ENCODE measurements around the gene LRP3.

The LRP3 gene

DNA sequence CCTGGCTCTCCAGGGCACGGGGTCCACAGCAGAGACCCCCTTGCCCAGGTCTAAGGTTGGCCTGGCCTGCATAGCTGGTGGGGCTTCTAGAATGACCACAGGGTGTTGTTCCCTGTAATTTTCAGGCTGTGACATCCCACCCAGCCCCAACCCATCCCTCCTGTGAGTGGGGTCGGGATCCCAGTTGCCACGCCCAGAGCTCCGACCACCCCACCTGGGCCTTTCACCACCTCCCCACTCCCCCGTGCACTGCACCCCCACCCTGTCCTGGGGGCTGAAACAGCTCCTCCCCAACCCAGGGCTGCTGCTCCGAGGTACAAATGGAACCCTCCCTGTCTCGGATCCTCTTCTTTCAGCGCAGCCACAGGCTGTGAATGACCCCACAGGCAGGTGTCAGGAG lies 40.0 kb downstream of the LRP3 start:
- no peak for DNase-seq (ENCODE audit: low read depth)
- TF ChIP-seq, protein P1, sequence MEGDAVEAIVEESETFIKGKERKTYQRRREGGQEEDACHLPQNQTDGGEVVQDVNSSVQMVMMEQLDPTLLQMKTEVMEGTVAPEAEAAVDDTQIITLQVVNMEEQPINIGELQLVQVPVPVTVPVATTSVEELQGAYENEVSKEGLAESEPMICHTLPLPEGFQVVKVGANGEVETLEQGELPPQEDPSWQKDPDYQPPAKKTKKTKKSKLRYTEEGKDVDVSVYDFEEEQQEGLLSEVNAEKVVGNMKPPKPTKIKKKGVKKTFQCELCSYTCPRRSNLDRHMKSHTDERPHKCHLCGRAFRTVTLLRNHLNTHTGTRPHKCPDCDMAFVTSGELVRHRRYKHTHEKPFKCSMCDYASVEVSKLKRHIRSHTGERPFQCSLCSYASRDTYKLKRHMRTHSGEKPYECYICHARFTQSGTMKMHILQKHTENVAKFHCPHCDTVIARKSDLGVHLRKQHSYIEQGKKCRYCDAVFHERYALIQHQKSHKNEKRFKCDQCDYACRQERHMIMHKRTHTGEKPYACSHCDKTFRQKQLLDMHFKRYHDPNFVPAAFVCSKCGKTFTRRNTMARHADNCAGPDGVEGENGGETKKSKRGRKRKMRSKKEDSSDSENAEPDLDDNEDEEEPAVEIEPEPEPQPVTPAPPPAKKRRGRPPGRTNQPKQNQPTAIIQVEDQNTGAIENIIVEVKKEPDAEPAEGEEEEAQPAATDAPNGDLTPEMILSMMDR (conservative IDR thresholded peaks at IDR 0.05; ENCODE audit: low read depth, low read length) = no peak
- no peak overlapping the region for H3K4me3 ChIP-seq (ENCODE audit: low read depth, low read length)

DNA sequence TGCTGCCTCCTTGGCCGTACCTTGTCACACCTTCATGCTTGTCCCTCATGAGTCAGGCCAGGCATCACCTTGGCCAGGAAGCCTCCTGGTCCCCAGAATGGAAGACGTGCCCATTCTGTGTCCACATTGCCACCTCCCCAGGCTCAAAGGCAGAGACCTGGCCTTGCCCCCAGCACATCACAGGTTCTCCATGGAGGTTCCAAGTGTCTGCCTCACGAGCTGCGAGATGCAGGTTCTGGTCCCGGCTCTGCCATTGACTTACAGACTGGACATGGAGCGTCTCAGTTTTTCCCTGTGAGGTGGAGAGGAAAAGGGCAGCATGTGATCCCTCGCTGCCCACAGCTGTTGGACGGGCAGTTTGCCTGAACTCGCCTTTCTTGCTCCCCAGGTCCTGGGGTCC lies 40.6 kb downstream of the LRP3 start:
- no peak overlapping the region for H3K4me3 ChIP-seq (ENCODE audit: low read depth, low read length)
- DNase-seq (ENCODE audit: low read depth) = no peak
- TF ChIP-seq, protein P1 (conservative IDR thresholded peaks at IDR 0.05; ENCODE audit: low read depth, low read length) = no peak

DNA sequence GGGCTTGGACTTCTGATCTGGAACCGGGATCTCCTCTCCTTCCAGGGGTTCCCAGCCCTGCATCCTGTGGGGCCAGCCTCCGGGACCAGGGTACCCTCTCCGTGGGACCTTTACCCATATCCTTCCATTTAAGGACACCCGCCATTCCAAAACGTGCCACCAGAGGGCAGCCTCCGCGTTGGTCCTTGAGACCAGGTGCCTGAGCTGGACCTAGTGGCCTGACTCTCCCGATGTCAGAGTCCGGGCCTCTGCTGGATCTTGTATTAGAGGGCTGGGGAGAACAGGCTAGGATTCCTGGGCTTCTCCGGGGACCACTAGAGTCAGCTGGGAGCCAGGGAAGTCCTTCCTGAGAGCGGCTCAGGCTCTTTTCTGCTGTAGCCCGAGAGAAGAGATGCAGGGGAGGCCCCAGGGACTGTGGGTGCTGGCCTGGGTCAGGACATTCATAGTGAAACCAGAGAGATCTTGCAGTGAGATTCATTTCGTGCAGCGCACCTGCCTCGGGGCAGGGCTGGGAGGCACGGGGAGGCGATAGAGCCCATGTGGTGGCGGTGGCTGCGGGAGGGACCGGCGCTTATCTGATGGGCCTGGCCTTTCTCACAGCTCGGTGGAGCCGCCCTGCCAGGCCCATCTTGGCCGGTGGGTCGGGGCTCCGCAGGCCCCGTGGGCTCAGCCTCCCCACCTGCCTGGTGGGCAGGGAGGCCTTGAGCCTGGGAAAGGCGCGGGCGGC lies 41.3 kb downstream of the LRP3 start:
- no peak overlapping the region for H3K4me3 ChIP-seq (ENCODE audit: low read depth, low read length)
- TF ChIP-seq, protein P1 (conservative IDR thresholded peaks at IDR 0.05; ENCODE audit: low read depth, low read length) = peak; percentile 91
- DNase-seq (ENCODE audit: low read depth) = peak; percentile 76

DNA sequence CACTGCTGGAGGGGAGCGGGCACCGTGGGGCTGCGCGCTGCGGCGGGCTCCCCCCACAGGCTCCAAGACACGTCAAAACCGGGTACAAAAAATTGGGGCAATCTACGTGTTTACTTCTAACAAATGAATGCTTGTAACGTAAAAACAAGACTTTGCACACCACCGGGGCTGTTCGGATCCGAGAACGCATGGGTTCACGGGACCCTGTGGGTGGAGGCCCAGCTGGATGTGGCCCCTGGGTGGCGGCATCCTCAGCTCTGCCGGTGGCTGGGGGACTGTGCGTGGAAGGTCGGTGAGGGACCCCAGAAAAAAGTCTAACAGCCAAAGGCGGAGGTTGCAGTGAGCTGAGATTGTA lies 41.8 kb downstream of the LRP3 start:
- H3K4me3 ChIP-seq (ENCODE audit: low read depth, low read length) = no peak overlapping the region
- TF ChIP-seq, protein P1 (conservative IDR thresholded peaks at IDR 0.05; ENCODE audit: low read depth, low read length) = no peak
- DNase-seq (ENCODE audit: low read depth) = no peak

DNA sequence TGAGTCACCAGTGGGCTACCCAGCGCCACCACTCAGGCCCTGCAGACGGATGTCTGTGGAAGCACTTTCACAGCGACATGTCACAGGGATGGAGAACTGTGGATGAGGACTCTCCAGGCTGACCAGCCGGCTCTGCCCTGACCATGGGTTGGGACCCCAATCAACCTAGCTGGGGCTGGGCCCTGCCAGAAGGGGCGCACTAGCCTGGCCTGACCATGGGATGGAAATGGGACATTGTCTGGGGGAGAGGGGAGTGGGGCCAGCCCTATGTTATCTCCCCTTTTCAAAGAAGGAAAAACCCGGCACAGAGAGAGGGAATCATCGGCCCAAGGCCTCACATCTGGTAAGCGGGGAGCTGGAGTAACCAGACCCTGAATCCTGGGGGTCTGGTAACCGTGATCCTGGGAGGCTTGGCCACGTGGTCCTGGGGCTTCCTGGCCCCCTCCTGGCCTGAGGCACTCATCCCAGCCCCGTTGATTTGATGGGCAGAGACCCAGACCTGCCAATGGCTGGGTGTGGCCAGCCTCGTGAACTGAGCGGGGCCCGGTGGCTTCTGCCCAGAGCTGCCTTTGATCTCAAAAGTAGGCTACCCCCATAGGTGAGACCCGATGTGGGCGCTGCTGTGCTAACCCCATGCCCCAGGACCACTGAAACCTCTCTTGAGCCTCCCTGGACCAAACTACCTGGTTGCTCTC lies 42.7 kb downstream of the LRP3 start:
- no peak for DNase-seq (ENCODE audit: low read depth)
- TF ChIP-seq, protein P1 (conservative IDR thresholded peaks at IDR 0.05; ENCODE audit: low read depth, low read length) = no peak
- no peak overlapping the region for H3K4me3 ChIP-seq (ENCODE audit: low read depth, low read length)

DNA sequence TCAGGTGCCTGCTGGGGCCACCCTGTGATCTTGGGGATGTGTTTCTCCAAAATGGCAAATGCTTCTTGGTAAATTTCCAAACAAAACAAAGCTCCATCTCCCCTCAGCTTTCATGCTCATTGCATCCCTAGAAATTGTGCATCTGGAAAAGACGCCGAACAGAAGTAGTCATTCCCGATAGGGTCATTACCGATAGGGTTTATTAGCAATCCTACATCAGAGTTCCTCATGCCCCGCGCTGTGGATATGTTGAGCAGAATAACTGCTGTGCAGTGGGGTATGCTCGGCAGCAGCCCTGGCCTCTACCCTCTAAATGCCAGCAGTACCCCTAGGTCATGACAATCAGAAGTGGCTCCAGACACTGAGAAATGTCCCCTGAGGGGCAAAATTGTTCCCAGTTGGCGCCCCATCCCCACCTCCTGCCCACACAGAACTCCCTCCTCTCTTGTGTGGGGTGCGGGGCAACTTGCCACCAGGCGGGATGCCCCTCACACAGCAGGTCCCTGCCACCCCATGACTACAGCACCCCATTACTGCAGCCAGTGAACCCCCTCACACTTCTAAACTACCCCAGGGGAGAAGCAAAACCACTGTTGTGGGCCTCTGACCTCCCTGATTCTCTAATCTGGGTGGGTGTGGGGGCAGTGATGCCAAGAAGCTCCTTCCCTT lies 44.5 kb downstream of the LRP3 start:
- TF ChIP-seq, protein P1 (conservative IDR thresholded peaks at IDR 0.05; ENCODE audit: low read depth, low read length) = no peak
- no peak overlapping the region for H3K4me3 ChIP-seq (ENCODE audit: low read depth, low read length)
- no peak for DNase-seq (ENCODE audit: low read depth)

Data from choroid plexus epithelial cell (primary cell).